NCI-H526 (cell line): ENCODE measurements around the gene RPIA.
"Not testable (repeated sequence)": the region's sequence is repeated elsewhere in the genome, so short reads cannot be mapped to it uniquely, and the experiment has no call there.

ENCODE experiments used
- DNase-seq, 2 experiments: peaks; one replicate each; lab custom pipeline; 2025; lab: John Stamatoyannopoulos, UW

Gene RPIA

GRCh38 chr2:88735853-88736252 lies 44.4 kb downstream of the RPIA start:
- DNase-seq = no peak

- DNase-seq = no peak
These were observed 45.0 kb downstream of the RPIA start for GRCh38 chr2:88736437-88736836.

- DNase-seq = no peak
These were observed 45.9 kb downstream of the RPIA start for GRCh38 chr2:88737385-88737784.

GRCh38 chr2:88738271-88738670 lies 46.8 kb downstream of the RPIA start:
- no peak for DNase-seq

GRCh38 chr2:88739985-88740600 lies 48.6 kb downstream of the RPIA start:
- DNase-seq = peak; percentile 38 to 81

- no peak for DNase-seq
These were observed 55.5 kb downstream of the RPIA start for GRCh38 chr2:88746929-88747490.

- DNase-seq = no peak
These were observed 56.5 kb downstream of the RPIA start for GRCh38 chr2:88747990-88748389.

- DNase-seq = no peak
These were observed 60.3 kb downstream of the RPIA start for GRCh38 chr2:88751768-88752167.

- no peak for DNase-seq
These were observed 62.5 kb downstream of the RPIA start for GRCh38 chr2:88753833-88754584.

- DNase-seq = no peak
These were observed 63.3 kb downstream of the RPIA start for GRCh38 chr2:88754585-88755320.

- no peak for DNase-seq
These were observed 64.4 kb downstream of the RPIA start for GRCh38 chr2:88755836-88756235.

- DNase-seq = no peak
These were observed 65.6 kb downstream of the RPIA start for GRCh38 chr2:88757025-88757424.

GRCh38 chr2:88758702-88759101 lies 67.2 kb downstream of the RPIA start:
- not testable (repeated sequence) for DNase-seq

GRCh38 chr2:88760819-88761598 lies 69.5 kb downstream of the RPIA start:
- DNase-seq = no peak

GRCh38 chr2:88764141-88764849 lies 72.8 kb downstream of the RPIA start:
- DNase-seq = no peak

GRCh38 chr2:88764850-88765153 lies 73.3 kb downstream of the RPIA start:
- DNase-seq = no peak

GRCh38 chr2:88765154-88765888 lies 73.8 kb downstream of the RPIA start:
- DNase-seq = peak; percentile 90 to 96

- DNase-seq = not testable (repeated sequence)
These were observed 74.5 kb downstream of the RPIA start for GRCh38 chr2:88765889-88766481.

- DNase-seq = no peak
These were observed 78.5 kb downstream of the RPIA start for GRCh38 chr2:88770016-88770415.
